Dermis microvascular lymphatic vessel endothelial cell (primary cell): Measurements from ENCODE around the gene ZFC3H1. TPM values are rescaled to one million over a fixed set of nuclear protein-coding genes. Genes with fewer than 3 reads are reported as not detected.

Source experiments
- DNase-seq, 2 donors: peaks; one replicate each; pipeline versions ENCODE4 v3.0.0 to v3.0.0-alpha.2; 2010; ENCODE audit warnings: low read depth in 2 of 2
- total RNA-seq: library from RNA; depleted of rRNA; stranded (reverse); fragments of >200 nt; gene quantifications from 2 replicates; pipeline ENCODE4 v1.2.1, GENCODE V29; 2014

The ZFC3H1 gene
- total RNA-seq, 1 donor from 2014 or later, result 11.4 TPM

GRCh38 chr12:71639341-71639760, 24.3 kb downstream of the ZFC3H1 start:
- no peak for DNase-seq

- no peak for DNase-seq
These were observed 25.1 kb downstream of the ZFC3H1 start for GRCh38 chr12:71638499-71638898.

- DNase-seq, result peak; percentile 63 to 76
These were observed 26.9 kb downstream of the ZFC3H1 start for GRCh38 chr12:71636704-71637115.

DNA sequence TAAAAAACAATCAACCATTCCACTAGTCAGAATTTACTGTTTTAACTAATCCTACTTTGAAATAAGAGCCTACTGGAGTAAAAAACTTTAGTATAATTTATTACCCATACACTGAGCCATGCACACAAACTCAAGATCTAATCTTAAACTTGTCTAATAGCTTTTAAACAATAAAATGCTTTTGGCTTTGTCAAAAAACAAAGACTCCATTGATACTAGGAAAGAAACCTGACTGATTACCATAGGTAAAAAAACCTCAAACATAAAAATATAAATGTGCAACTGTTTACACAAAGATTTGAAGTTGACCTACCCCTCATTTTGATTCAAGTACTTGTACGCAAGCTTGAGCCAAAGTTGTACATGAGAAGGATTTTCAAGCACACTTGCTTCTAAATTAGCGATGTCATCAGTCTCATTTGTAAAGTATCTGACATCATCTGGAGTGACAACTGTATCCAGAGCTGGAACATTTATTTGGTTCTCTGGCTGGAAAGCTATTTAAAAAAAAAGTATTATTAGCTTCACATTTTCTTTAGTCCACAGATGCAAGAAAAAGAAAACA, 36.1 kb downstream of the ZFC3H1 start:
- DNase-seq, result no peak

DNA sequence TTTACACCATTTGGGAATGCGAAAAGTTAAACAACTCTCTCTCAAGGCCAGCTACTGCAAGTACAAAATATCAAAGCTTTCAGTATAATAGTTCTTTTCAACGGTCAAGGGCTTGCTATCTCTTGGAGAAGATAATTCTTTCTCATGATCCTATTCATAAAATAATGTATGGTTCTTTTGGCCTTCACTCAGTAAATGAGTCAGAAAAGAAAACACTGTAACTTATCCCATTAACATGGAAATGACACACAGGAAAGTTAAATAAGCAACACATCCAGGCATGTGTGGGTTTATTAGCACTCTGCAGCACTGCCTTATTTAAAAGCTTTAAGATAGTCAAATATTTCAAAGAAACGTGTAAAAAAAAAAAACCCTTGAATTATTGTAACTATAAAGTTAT, 36.9 kb downstream of the ZFC3H1 start:
- DNase-seq, result peak; percentile 39 to 73

DNA sequence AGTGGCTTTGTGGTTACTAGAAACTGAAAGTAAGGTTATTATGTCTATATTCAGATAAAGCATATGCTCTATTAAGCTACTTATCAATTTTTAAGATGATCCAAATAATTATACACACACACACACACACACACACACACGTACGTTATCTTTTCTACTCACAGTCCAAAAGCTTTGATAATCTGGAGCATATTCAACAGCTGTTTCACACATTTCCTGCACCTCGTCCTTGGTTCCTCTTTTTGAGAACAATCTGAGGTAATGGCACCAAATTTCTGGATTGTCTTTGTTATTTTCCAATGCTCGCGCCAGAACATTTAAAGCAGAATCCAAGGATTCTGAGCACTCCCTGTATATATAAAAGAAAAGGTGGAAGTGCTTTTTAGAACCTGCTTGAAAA, 37.5 kb downstream of the ZFC3H1 start:
- peak; percentile 48 to 56 for DNase-seq

- DNase-seq, result no peak
These were observed 38.2 kb downstream of the ZFC3H1 start for GRCh38 chr12:71625476-71625875.

- DNase-seq, result no peak
These were observed 41.7 kb downstream of the ZFC3H1 start for GRCh38 chr12:71621938-71622337.

GRCh38 chr12:71610031-71610795, 53.4 kb downstream of the ZFC3H1 start:
- DNase-seq, result no peak

DNA sequence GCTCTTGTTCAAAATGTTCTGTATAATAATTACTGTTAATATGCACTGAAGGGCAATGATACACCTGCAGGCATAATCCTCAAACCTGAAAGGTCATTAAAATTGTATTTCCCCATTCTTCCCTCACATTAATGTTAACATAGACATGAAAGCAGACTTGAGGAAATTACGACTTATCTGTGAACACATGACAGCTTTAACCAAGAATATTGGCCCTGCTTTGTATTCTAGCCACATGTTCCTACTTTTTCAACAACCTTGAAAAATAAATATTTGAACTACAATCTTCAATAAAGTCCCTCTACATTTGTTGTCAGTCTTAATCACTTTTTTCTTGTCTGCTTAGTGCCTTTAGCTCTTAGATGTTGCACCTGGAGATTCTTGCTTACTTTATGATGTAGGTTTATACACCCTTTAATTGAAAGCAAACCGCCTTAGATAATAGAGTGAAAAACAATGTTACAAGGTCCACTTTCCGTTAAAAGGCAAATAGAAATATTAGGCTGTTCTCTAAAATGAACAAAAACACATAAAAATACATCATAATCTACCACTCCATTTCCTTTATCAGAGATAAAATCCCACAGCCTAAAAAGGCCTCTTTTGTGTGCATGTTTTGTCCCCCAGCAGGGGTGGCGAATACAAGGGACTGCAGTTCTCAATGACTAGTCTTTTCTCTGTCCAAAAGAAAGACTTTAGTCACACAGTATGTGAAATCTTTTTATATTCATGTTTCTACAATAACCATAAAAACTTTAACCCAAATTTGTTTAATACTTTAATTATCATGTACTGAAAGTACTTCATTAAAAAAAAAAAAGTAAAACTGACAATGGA, 55.9 kb downstream of the ZFC3H1 start:
- no peak for DNase-seq

- DNase-seq, result peak in 1 of 2 donors; percentile 5
These were observed 58.6 kb downstream of the ZFC3H1 start for GRCh38 chr12:71605039-71605438.

DNA sequence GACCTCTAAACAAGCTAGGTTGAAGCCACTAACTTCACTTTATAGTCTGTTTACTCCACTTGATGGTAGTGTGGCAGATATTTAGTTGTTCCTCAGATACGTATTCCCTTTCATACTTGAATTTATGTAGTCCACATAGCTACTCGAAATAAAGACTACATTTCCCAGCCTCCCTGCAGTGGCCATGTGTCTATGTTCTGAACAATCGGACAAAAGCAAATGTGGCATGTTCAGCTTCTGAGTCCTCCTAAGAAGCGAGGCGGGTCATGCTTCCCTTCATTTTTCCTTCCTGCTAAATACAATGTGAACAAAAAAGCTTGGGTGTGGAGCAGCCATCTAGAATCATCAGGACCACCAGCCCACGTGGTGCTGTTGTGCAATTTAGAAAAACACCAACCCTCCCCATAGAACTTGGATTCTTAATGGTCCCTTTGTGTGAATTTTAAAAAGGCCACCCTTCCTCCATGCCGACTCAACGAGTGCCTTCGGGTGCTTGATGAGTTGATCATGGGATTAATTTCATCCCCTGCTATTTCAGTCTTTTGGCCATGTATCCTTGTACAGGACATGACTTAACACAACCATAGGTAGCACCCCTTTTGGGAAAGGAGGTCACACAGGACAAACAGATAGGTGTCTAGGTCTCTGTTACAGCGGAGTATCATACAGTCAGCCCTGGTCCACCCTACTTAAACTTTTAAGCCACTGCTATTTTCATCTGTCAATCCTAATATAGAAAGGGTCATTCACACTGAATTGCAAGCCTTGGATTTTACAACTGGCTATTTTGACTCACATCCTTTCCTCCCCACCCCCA, 60.7 kb downstream of the ZFC3H1 start:
- DNase-seq, result no peak

DNA sequence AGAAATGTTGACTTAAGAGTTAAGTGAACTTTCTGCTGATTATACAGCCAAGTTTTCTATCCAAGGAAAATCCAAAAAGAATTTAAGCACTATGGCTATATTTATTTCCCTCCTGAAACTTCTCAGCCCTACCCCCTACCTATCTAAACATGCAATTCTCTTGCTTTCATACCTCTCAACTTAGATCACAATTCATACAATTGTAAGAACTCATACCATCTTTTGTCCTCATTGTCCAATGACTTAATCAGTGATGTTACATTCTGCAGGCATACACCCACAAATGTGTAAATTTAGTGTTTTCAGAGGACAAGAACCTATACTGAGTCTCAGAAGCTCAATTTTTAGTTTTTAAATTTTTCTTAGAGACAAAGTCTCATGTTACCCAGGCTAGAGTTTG, 62.1 kb downstream of the ZFC3H1 start:
- DNase-seq, result no peak

GRCh38 chr12:71599210-71599609, 64.4 kb downstream of the ZFC3H1 start:
- DNase-seq, result no peak

GRCh38 chr12:71594214-71594948, 69.3 kb downstream of the ZFC3H1 start:
- DNase-seq, result peak in 1 of 2 donors; percentile 20

DNA sequence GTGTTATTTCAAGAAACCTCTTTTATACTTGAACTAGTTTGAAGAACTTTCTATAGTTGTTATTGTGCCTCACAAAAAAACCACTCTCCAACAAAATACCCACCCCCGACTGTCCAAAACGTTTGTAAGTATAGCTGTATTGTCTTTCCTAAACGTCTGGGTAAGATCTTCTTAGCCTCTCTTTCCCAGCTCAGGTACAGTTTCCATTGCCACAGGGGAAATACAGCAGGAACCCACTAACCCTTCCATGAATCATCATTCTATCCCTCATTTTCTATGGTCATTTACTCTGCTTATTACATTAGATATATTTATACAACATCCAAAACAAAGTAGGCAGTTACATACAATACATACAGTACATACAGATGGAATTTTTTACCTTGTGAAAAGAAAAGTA, 70.8 kb downstream of the ZFC3H1 start:
- DNase-seq, result no peak

DNA sequence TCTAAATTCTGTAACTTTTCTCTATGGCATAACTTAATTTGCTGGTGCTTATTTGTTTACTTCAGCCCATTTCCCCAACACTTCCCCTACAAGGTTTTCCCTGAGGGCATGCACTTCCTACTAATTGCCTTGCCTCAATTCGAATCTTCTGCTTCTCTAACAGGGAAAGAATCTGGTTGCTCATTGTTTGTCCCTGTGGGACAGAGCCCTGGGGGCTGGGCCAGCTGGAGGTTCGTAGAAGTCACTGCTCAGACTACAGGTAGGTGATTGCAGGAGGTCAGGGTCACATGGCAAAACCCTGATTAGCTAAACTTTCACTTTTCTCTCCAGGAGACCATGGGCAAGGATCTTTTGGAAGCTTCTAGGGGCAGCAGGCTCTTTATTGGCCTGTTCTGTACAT, 72.0 kb downstream of the ZFC3H1 start:
- no peak for DNase-seq

- DNase-seq, result no peak
These were observed 74.2 kb downstream of the ZFC3H1 start for GRCh38 chr12:71589478-71589881.

- DNase-seq, result no peak
These were observed 76.6 kb downstream of the ZFC3H1 start for GRCh38 chr12:71587012-71587411.

DNA sequence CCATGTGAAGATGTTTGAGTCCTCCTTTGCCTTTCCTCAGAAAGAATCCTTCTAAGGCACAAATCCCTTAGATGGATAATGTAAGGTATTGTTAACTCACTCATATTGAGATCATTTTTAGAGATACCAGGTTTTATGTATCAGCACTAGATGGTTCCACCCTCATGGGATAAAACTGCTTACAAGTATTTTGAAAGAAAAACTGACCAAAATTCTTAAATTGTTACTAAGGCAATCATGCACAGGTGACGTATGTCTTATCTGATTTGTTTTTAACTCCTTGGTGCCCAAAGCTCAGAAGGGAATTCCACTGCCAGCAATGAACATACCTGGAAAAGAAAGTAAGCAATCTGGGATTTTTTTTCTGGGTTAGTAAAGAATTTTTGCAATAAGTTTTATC, 78.4 kb downstream of the ZFC3H1 start:
- no peak for DNase-seq

DNA sequence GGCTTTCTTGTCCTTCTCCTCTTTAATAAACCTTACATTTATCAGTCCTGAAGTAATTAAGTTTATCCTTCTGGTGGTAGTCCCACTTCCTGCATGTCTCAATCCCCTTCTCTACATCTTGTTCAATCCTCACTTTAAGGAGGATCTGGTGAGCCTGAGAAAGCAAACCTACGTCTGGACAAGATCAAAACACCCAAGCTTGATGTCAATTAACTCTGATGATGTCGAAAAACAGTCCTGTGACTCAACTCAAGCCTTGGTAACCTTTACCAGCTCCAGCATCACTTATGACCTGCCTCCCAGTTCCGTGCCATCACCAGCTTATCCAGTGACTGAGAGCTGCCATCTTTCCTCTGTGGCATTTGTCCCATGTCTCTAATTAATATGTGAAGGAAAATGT, 79.3 kb downstream of the ZFC3H1 start:
- DNase-seq, result no peak
